Stimulated activated CD4-positive, alpha-beta T cell treated with anti-CD3 and anti-CD28 coated beads, Interleukin-2, amount 100 ng/mL, for 48 hours (primary cell): Measurements from ENCODE around the gene SLC12A3.
"Not testable (repeated sequence)": the region's sequence is repeated elsewhere in the genome, so short reads cannot be mapped to it uniquely, and the experiment has no call there.

ENCODE experiments used
- DNase-seq, 2 donors: peaks; one replicate each; pipeline ENCODE4 v3.0.0-alpha.2; 2020

SLC12A3 gene

GRCh38 chr16:56848955-56849689 is 15.9 kb upstream of the SLC12A3 start:
- no peak for DNase-seq

GRCh38 chr16:56849690-56850680 is 15.0 kb upstream of the SLC12A3 start:
- DNase-seq, result no peak

- no peak for DNase-seq
Measured at GRCh38 chr16:56851671-56852400, 13.2 kb upstream of the SLC12A3 start.

GRCh38 chr16:56852401-56852730 is 12.6 kb upstream of the SLC12A3 start:
- DNase-seq, result no peak

GRCh38 chr16:56852968-56853367 is 12.0 kb upstream of the SLC12A3 start:
- DNase-seq, result no peak

GRCh38 chr16:56855201-56855600 is 9.8 kb upstream of the SLC12A3 start:
- no peak for DNase-seq

- DNase-seq, result no peak
Measured at GRCh38 chr16:56855946-56856345, 9.1 kb upstream of the SLC12A3 start.

GRCh38 chr16:56856876-56857447 is 8.0 kb upstream of the SLC12A3 start:
- DNase-seq, result no peak

- DNase-seq, result no peak
Measured at GRCh38 chr16:56858374-56858773, 6.6 kb upstream of the SLC12A3 start.

GRCh38 chr16:56859636-56860035 is 5.4 kb upstream of the SLC12A3 start:
- no peak for DNase-seq

- peak in 1 of 2 donors; percentile 56 for DNase-seq
Measured at GRCh38 chr16:56860226-56861020, 4.6 kb upstream of the SLC12A3 start.

- DNase-seq, result no peak
Measured at GRCh38 chr16:56861092-56861610, 3.9 kb upstream of the SLC12A3 start.

GRCh38 chr16:56861756-56862155 is 3.3 kb upstream of the SLC12A3 start:
- DNase-seq, result no peak

- no peak for DNase-seq
Measured at GRCh38 chr16:56862776-56863175, 2.2 kb upstream of the SLC12A3 start.

- DNase-seq, result no peak
Measured at GRCh38 chr16:56865394-56866062, 521 bp downstream of the SLC12A3 start.

GRCh38 chr16:56866955-56867830 is 2.2 kb downstream of the SLC12A3 start:
- peak; percentile 26 to 55 for DNase-seq

- DNase-seq, result no peak
Measured at GRCh38 chr16:56868175-56868574, 3.2 kb downstream of the SLC12A3 start.

GRCh38 chr16:56868766-56869165 is 3.8 kb downstream of the SLC12A3 start:
- DNase-seq, result not testable (repeated sequence)

- peak; percentile 30 to 40 for DNase-seq
Measured at GRCh38 chr16:56869513-56870275, 4.7 kb downstream of the SLC12A3 start.
